Fibroblast of skin of left quadriceps (primary cell): ENCODE measurements around the gene TMEM53.

Experiments
- DNase-seq, 2 experiments: peaks; one replicate each; pipeline ENCODE4 v3.0.0-alpha.2; 2013; ENCODE audit warnings: low read depth in 2 of 2

The TMEM53 gene

GRCh38 chr1:44698138-44698537 lies 23.9 kb upstream of the TMEM53 start:
- DNase-seq: no peak

- DNase-seq: no peak
Observed at GRCh38 chr1:44696789-44697345, 22.6 kb upstream of the TMEM53 start.

- no peak for DNase-seq
Observed at GRCh38 chr1:44696101-44696500, 21.8 kb upstream of the TMEM53 start.

GRCh38 chr1:44695671-44696070 lies 21.4 kb upstream of the TMEM53 start:
- DNase-seq: no peak

GRCh38 chr1:44694863-44695478 lies 20.7 kb upstream of the TMEM53 start:
- DNase-seq: no peak

- no peak for DNase-seq
Observed at GRCh38 chr1:44693900-44694299, 19.6 kb upstream of the TMEM53 start.

GRCh38 chr1:44693159-44693558 lies 18.9 kb upstream of the TMEM53 start:
- no peak for DNase-seq

GRCh38 chr1:44689447-44689765 lies 15.1 kb upstream of the TMEM53 start:
- DNase-seq: no peak

GRCh38 chr1:44688760-44689446 lies 14.6 kb upstream of the TMEM53 start:
- no peak for DNase-seq

- no peak for DNase-seq
Observed at GRCh38 chr1:44685881-44686280, 11.6 kb upstream of the TMEM53 start.

GRCh38 chr1:44685218-44685617 lies 10.9 kb upstream of the TMEM53 start:
- DNase-seq: no peak

- DNase-seq: no peak
Observed at GRCh38 chr1:44684525-44684924, 10.2 kb upstream of the TMEM53 start.

GRCh38 chr1:44682883-44683265 lies 8.6 kb upstream of the TMEM53 start:
- no peak for DNase-seq

GRCh38 chr1:44681905-44682882 lies 7.9 kb upstream of the TMEM53 start:
- no peak for DNase-seq

GRCh38 chr1:44679468-44679867 lies 5.2 kb upstream of the TMEM53 start:
- DNase-seq: no peak

GRCh38 chr1:44678626-44679025 lies 4.3 kb upstream of the TMEM53 start:
- no peak for DNase-seq

GRCh38 chr1:44678120-44678519 lies 3.8 kb upstream of the TMEM53 start:
- DNase-seq: no peak

- no peak for DNase-seq
Observed at GRCh38 chr1:44677201-44677766, 3.0 kb upstream of the TMEM53 start.

GRCh38 chr1:44676484-44677200 lies 2.4 kb upstream of the TMEM53 start:
- DNase-seq: peak in 1 of 2 experiments; percentile 11

- no peak for DNase-seq
Observed at GRCh38 chr1:44675186-44675585, 905 bp upstream of the TMEM53 start.

- DNase-seq: no peak
Observed at GRCh38 chr1:44673675-44674112, 587 bp downstream of the TMEM53 start.
